Astrocyte of the spinal cord (primary cell): ENCODE results near the gene BUB3.
"Not testable (repeated sequence)": the region's sequence is repeated elsewhere in the genome, so short reads cannot be mapped to it uniquely, and the experiment has no call there.

Experiments
- DNase-seq: peaks from one replicate; pipeline ENCODE4 v3.0.0; 2011; ENCODE audit warnings: low read depth, low spot score
- H3K4me3 ChIP-seq: 2 replicates; pipeline ENCODE4 v1.5.1; 2011; ENCODE audit warnings: low read depth, mild to moderate bottlenecking, low read length, moderate library complexity
- CTCF ChIP-seq: IDR thresholded peaks from 2 replicates; pipeline ENCODE4 v1.5.1; 2012; ENCODE audit warnings: low read depth, mild to moderate bottlenecking, low read length, inconsistent platforms
- in situ Hi-C: cut with HindIII; loops from 2 replicates; pipeline ENCODE4 v1.10.0; 2017; ENCODE audit warnings: low sequenced_read_pairs

The BUB3 gene

GRCh38 chr10:123165445-123166072, 11.4 kb downstream of the BUB3 start:
- H3K4me3 ChIP-seq: no peak overlapping the region
- DNase-seq: no peak
- in situ Hi-C loops: no loop called here
- peak; percentile 7 for TF ChIP-seq CTCF

GRCh38 chr10:123166618-123167017, 12.4 kb downstream of the BUB3 start:
- DNase-seq: no peak
- no peak overlapping the region for H3K4me3 ChIP-seq
- no peak for TF ChIP-seq CTCF
- in situ Hi-C loops: no loop called here

GRCh38 chr10:123170961-123171360, 16.8 kb downstream of the BUB3 start:
- no peak for TF ChIP-seq CTCF
- DNase-seq: no peak
- in situ Hi-C loops: no loop called here
- no peak overlapping the region for H3K4me3 ChIP-seq

GRCh38 chr10:123171616-123172015, 17.4 kb downstream of the BUB3 start:
- H3K4me3 ChIP-seq, in situ Hi-C loops, DNase-seq: not testable (repeated sequence)

- no peak for TF ChIP-seq CTCF
- no peak for DNase-seq
- in situ Hi-C loops: no loop called here
- no peak overlapping the region for H3K4me3 ChIP-seq
Observed at GRCh38 chr10:123175389-123176387, 21.5 kb downstream of the BUB3 start.

- DNase-seq, in situ Hi-C loops, H3K4me3 ChIP-seq: not testable (repeated sequence)
Observed at GRCh38 chr10:123178390-123178789, 24.2 kb downstream of the BUB3 start.

- no peak for DNase-seq
- in situ Hi-C loops: no loop called here
- H3K4me3 ChIP-seq: no peak overlapping the region
Observed at GRCh38 chr10:123180101-123181090, 26.2 kb downstream of the BUB3 start.

More at GRCh38 chr10:123180101-123181090, 26.2 kb downstream of the BUB3 start:
- TF ChIP-seq CTCF: no peak
